ENCODE results near the gene FLRT3.

FLRT3 gene

GRCh38 chr20:14337400-14338171 lies at the start of gene FLRT3:
Gene FLRT3 (minus strand): TSS chr20:14337612. CDS start chr20:14327506, 10,106 bp downstream.
- TF ChIP-seq, protein P1, sequence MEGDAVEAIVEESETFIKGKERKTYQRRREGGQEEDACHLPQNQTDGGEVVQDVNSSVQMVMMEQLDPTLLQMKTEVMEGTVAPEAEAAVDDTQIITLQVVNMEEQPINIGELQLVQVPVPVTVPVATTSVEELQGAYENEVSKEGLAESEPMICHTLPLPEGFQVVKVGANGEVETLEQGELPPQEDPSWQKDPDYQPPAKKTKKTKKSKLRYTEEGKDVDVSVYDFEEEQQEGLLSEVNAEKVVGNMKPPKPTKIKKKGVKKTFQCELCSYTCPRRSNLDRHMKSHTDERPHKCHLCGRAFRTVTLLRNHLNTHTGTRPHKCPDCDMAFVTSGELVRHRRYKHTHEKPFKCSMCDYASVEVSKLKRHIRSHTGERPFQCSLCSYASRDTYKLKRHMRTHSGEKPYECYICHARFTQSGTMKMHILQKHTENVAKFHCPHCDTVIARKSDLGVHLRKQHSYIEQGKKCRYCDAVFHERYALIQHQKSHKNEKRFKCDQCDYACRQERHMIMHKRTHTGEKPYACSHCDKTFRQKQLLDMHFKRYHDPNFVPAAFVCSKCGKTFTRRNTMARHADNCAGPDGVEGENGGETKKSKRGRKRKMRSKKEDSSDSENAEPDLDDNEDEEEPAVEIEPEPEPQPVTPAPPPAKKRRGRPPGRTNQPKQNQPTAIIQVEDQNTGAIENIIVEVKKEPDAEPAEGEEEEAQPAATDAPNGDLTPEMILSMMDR (IDR thresholded peaks at IDR 0.05; ENCODE audit: low read depth, low read length, missing control alignments), result peak; percentile 90
- peak; percentile 97 for DNase-seq (ENCODE audit: low read depth)
- in situ Hi-C loops (cut with HindIII; ENCODE audit: low sequenced_read_pairs), result no loop called here
- peak within 1 kb of the TSS; percentile 45 for H3K4me3 ChIP-seq (ENCODE audit: low read depth, low read length)

- H3K4me3 ChIP-seq (ENCODE audit: low read depth, low read length), result no peak overlapping the region
- in situ Hi-C loops (cut with HindIII; ENCODE audit: low sequenced_read_pairs), result no loop called here
- TF ChIP-seq, protein P1 (IDR thresholded peaks at IDR 0.05; ENCODE audit: low read depth, low read length, missing control alignments), result no peak
- DNase-seq (ENCODE audit: low read depth), result no peak
Measured at GRCh38 chr20:14386726-14387125, 49.3 kb upstream of the FLRT3 start.

DNA sequence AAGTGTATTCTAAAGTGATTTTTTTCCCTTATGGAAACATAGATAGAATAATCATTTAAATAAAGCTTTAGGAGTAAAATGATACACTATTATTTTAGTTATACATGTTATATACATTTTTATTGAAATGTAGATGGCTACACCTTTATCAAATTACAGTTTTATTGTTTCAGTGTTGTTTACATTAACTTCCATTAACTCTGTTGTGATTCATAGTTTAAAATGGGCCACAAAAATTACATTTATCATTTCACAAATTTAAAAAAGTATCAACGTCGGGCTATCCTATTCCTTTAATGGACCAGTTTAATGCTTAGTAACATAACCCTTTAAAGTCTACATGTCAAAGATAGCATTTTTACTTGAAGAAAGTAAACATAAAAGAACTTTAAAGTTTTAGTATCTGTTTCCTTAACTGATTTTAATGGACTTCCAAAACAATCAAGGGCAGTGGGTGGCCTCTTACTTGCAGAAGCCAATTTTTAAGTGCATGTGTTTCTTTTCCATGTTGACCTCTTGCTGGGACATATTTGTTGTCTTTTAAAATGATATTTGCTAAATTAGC lies 47.8 kb upstream of the FLRT3 start:
- TF ChIP-seq, protein P1 (IDR thresholded peaks at IDR 0.05; ENCODE audit: low read depth, low read length, missing control alignments), result no peak
- DNase-seq (ENCODE audit: low read depth), result no peak
- no peak overlapping the region for H3K4me3 ChIP-seq (ENCODE audit: low read depth, low read length)
- in situ Hi-C loops (cut with HindIII; ENCODE audit: low sequenced_read_pairs), result no loop called here

DNA sequence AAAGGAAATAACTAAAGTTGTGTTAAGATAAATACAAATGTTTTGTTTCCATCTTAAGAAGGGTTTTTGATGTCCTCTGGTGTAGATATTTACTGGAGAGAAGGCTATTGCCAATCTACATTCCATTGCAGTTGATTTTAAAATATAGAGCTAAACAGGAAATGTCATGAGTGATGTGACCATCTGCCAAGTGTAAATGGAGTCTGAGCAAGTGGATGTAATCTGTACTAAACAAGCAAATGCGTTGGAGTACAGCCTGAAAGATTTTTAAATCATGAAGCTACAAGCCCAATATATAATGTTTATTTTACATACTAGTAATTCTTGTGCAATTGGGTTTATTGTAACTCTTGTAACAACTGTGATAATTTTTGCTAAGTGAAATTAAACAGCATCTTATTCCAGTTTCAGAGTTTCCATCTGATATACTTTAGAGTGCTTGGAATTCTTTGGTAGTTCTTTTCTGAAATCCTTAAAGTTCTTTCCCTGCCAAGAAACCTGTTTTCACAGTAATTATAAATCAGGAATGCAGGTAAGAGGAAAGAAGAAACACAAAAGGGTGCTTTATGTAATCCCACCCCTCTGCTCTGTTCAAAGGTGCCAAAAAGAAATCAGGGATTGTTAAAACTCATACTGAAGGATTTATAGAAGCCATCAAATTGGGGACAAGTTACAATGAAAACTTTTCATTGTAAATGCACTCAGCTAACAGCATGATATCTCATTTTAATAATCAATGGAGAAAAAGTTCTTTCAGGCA lies 47.2 kb upstream of the FLRT3 start:
- no peak for DNase-seq (ENCODE audit: low read depth)
- in situ Hi-C loops (cut with HindIII; ENCODE audit: low sequenced_read_pairs), result no loop called here
- H3K4me3 ChIP-seq (ENCODE audit: low read depth, low read length), result no peak overlapping the region
- TF ChIP-seq, protein P1 (IDR thresholded peaks at IDR 0.05; ENCODE audit: low read depth, low read length, missing control alignments), result no peak

GRCh38 chr20:14383335-14383734 lies 45.9 kb upstream of the FLRT3 start:
- no peak for DNase-seq (ENCODE audit: low read depth)
- TF ChIP-seq, protein P1 (IDR thresholded peaks at IDR 0.05; ENCODE audit: low read depth, low read length, missing control alignments), result no peak
- in situ Hi-C loops (cut with HindIII; ENCODE audit: low sequenced_read_pairs), result no loop called here
- H3K4me3 ChIP-seq (ENCODE audit: low read depth, low read length), result no peak overlapping the region

- no peak for DNase-seq (ENCODE audit: low read depth)
- in situ Hi-C loops (cut with HindIII; ENCODE audit: low sequenced_read_pairs), result no loop called here
- H3K4me3 ChIP-seq (ENCODE audit: low read depth, low read length), result no peak overlapping the region
- TF ChIP-seq, protein P1 (IDR thresholded peaks at IDR 0.05; ENCODE audit: low read depth, low read length, missing control alignments), result no peak
Measured at GRCh38 chr20:14378326-14378725, 40.9 kb upstream of the FLRT3 start.
